SK-N-SH (cell line): Measurements from ENCODE around the gene SDF2L1. TPM values are rescaled to one million over a fixed set of nuclear protein-coding genes. Genes with fewer than 3 reads are reported as not detected.
A peak's percentile ranks its signal among the peaks of the same experiment; 100 is the strongest.

Source experiments
- CTCF ChIA-PET: fragments of 300-600, 350-600 bp; formaldehyde crosslinking; extraction: SDS; loops from one replicate; lab custom pipeline; 2021; lab: Yijun Ruan, JAX
- POLR2A ChIA-PET: fragments of 350-600 bp; sonication (Branson Sonifier 250); formaldehyde crosslinking; extraction: SDS; loops from one replicate; lab custom pipeline; 2020; ENCODE audit warnings: antibody characterized with exemption, inconsistent platforms; lab: Yijun Ruan, JAX
- DNase-seq: peaks from one replicate; pipeline ENCODE4 v3.0.0; 2012
- H2AFZ ChIP-seq: fragments of 200-600 bp; sonication (generic); 2 replicates; pipeline ENCODE4 v1.8.1; 2016; ENCODE audit warnings: antibody characterized with exemption, mild to moderate bottlenecking, low read depth
- H3F3A ChIP-seq: fragments of 200-600 bp; sonication (generic); replicated peaks from 2 replicates; pipeline ENCODE3; 2016; ENCODE audit warnings: antibody characterized with exemption, mild to moderate bottlenecking; ENCODE audit not compliant: insufficient read depth
- H3K27ac ChIP-seq, 2 experiments: fragments of 200-500 bp in 1 of 2; fragments of 200-600 bp in 1 of 2; sonication (Bioruptor generic) in 1 of 2; sonication (generic), shearing (Covaris generic) in 1 of 2; 2 replicates each; pipeline versions ENCODE4 v1.5.1 to v1.6.1; 2014 to 2016; ENCODE audit warnings: low read depth in 2 of 2, inconsistent platforms in 1 of 2, low read length in 1 of 2, mild to moderate bottlenecking in 1 of 2, mixed read lengths in 1 of 2
- H3K27me3 ChIP-seq: fragments of 200-600 bp; sonication (generic), shearing (Covaris generic); 2 replicates; pipeline ENCODE4 v1.6.1; 2016; ENCODE audit warnings: mixed run types; ENCODE audit not compliant: insufficient read depth
- H3K36me3 ChIP-seq, 2 experiments: fragments of 200-500 bp in 1 of 2; fragments of 200-600 bp in 1 of 2; sonication (Bioruptor generic) in 1 of 2; sonication (generic) in 1 of 2; replicated peaks in 1 of 2; 2 replicates each; pipeline versions ENCODE3 to v1.5.1; 2014 to 2016; ENCODE audit warnings: low read length in 1 of 2, mild to moderate bottlenecking in 1 of 2; ENCODE audit not compliant: insufficient read depth in 2 of 2, control insufficient read depth in 1 of 2
- H3K4me1 ChIP-seq, 2 experiments: fragments of 200-500 bp in 1 of 2; fragments of 200-600 bp in 1 of 2; sonication (Bioruptor generic) in 1 of 2; sonication (generic), shearing (Covaris generic) in 1 of 2; 2 replicates each; pipeline versions ENCODE4 v1.5.1 to v1.6.1; 2014 to 2016; ENCODE audit warnings: low read depth in 1 of 2, low read length in 1 of 2, mixed run types in 1 of 2; ENCODE audit not compliant: insufficient read depth in 2 of 2, control insufficient read depth in 1 of 2
- H3K4me2 ChIP-seq: fragments of 200-600 bp; sonication (generic), shearing (Covaris generic); 2 replicates; pipeline ENCODE4 v1.6.1; 2017; ENCODE audit warnings: mixed run types
- H3K4me3 ChIP-seq, 2 experiments: fragments of 200-500 bp in 1 of 2; fragments of 200-600 bp in 1 of 2; sonication (Bioruptor generic) in 1 of 2; sonication (generic), shearing (Covaris generic) in 1 of 2; 2 replicates each; pipeline versions ENCODE4 v1.5.1 to v1.8.1; 2014 to 2016; ENCODE audit warnings: low read depth in 2 of 2, inconsistent platforms in 1 of 2, low read length in 1 of 2, mild to moderate bottlenecking in 1 of 2, mixed read lengths in 1 of 2, moderate library complexity in 1 of 2
- H3K79me2 ChIP-seq: fragments of 200-600 bp; sonication (generic); 2 replicates; pipeline ENCODE4 v1.8.1; 2017; ENCODE audit warnings: mild to moderate bottlenecking; ENCODE audit not compliant: insufficient read depth
- H3K9ac ChIP-seq: fragments of 200-600 bp; sonication (generic); 2 replicates; pipeline ENCODE4 v1.6.1; 2017; ENCODE audit warnings: mixed run types
- H3K9me2 ChIP-seq: fragments of 200-600 bp; sonication (generic); 2 replicates; pipeline ENCODE4 v1.6.1; 2017; ENCODE audit warnings: mixed run types
- H3K9me3 ChIP-seq: fragments of 200-600 bp; sonication (generic); 2 replicates; pipeline ENCODE4 v1.6.1; 2017; ENCODE audit warnings: mixed run types, mild to moderate bottlenecking, moderate library complexity
- H4K20me1 ChIP-seq: fragments of 200-600 bp; sonication (generic); 2 replicates; pipeline ENCODE4 v1.6.1; 2017; ENCODE audit warnings: mild to moderate bottlenecking, mixed run types; ENCODE audit not compliant: insufficient read depth
- ELF1 ChIP-seq: IDR thresholded peaks from 2 replicates; pipeline ENCODE4 v1.4.0; 2012
- EZH2phosphoT487 ChIP-seq: fragments of 200-600 bp; sonication (generic); IDR thresholded peaks from 2 replicates; pipeline ENCODE4 v1.6.1; 2017; ENCODE audit warnings: low read depth, mixed run types, mild to moderate bottlenecking, antibody characterized with exemption, moderate library complexity, borderline replicate concordance
- FOXJ3 ChIP-seq: sonication (generic); formaldehyde crosslinking; IDR thresholded peaks from 2 replicates; pipeline ENCODE4 v1.5.1; 2020; ENCODE audit warnings: mild to moderate bottlenecking, missing genetic modification reagents
- FOXM1 ChIP-seq: IDR thresholded peaks from 2 replicates; pipeline ENCODE4 v1.4.0; 2012; ENCODE audit warnings: low read depth, mild to moderate bottlenecking
- GATA2 ChIP-seq: sonication (generic); formaldehyde crosslinking; IDR thresholded peaks from 2 replicates; pipeline ENCODE4 v1.5.0; 2020; ENCODE audit warnings: mild to moderate bottlenecking, missing genetic modification reagents
- JUND ChIP-seq: IDR thresholded peaks from 2 replicates; pipeline ENCODE4 v1.4.0; 2012
- MXI1 ChIP-seq: IDR thresholded peaks from 2 replicates; pipeline ENCODE4 v1.6.1; 2012; ENCODE audit warnings: mild to moderate bottlenecking, low read depth, low read length, improper control_type of control experiment
- NRF1 ChIP-seq: IDR thresholded peaks from 2 replicates; pipeline ENCODE4 v1.6.1; 2012; ENCODE audit warnings: low read depth, mild to moderate bottlenecking, low read length
- POLR2AphosphoS5 ChIP-seq: IDR thresholded peaks from 2 replicates; pipeline ENCODE4 v1.6.1; 2012; ENCODE audit warnings: low read depth, low read length
- RCOR1 ChIP-seq: fragments of 150-350 bp; IDR thresholded peaks from 2 replicates; pipeline ENCODE4 v1.6.1; 2017; ENCODE audit warnings: antibody characterized with exemption, low read length
- RFX5 ChIP-seq: IDR thresholded peaks from 2 replicates; pipeline ENCODE4 v1.6.1; 2012; ENCODE audit warnings: mild to moderate bottlenecking, improper control_type of control experiment, low read length
- SIN3A ChIP-seq: IDR thresholded peaks from 2 replicates; pipeline ENCODE4 v1.6.1; 2012; ENCODE audit warnings: low read depth, mild to moderate bottlenecking, low read length, moderate library complexity, borderline replicate concordance
- TAF1 ChIP-seq: IDR thresholded peaks from 2 replicates; pipeline ENCODE4 v1.6.1; 2012; ENCODE audit warnings: low read depth, mild to moderate bottlenecking, low read length, moderate library complexity, borderline replicate concordance
- TCF12 ChIP-seq: IDR thresholded peaks from 2 replicates; pipeline ENCODE4 v1.4.0; 2012
- TEAD4 ChIP-seq: IDR thresholded peaks from 2 replicates; pipeline ENCODE4 v1.4.0; 2012; ENCODE audit warnings: mild to moderate bottlenecking, borderline replicate concordance; ENCODE audit not compliant: insufficient read depth
- USF1 ChIP-seq: IDR thresholded peaks from 2 replicates; pipeline ENCODE4 v1.4.0; 2012; ENCODE audit warnings: low read depth, borderline replicate concordance
- ZBTB33 ChIP-seq: IDR thresholded peaks from 2 replicates; pipeline ENCODE4 v1.4.0; 2012; ENCODE audit warnings: low read depth, borderline replicate concordance
- WGBS: methylation state at CpG from one replicate; pipeline ENCODE4 v1.1.6; 2017; ENCODE audit warnings: low lambda C conversion rate; 5-methylcytosine and 5-hydroxymethylcytosine counted together
- polyA plus RNA-seq, 3 experiments: library from polyadenylated mRNA; depleted of rRNA; stranded (reverse); fragments of >200 nt; gene quantifications; 2 replicates each; pipeline ENCODE4 v1.2.3, GENCODE V29; 2012
- TF ChIP-seq, protein P1 (sequence below): IDR thresholded peaks from 2 replicates; pipeline ENCODE4; 2012
- TF ChIP-seq, protein P2 (sequence below): IDR thresholded peaks from 2 replicates; pipeline ENCODE4 v1.4.0; 2012; ENCODE audit warnings: low read depth
- TF ChIP-seq, protein P3 (sequence below): IDR thresholded peaks from 2 replicates; pipeline ENCODE4 v1.6.1; 2012; ENCODE audit warnings: mild to moderate bottlenecking, low read depth, low read length, moderate library complexity

Gene SDF2L1
- polyA plus RNA-seq, 1 of the 3 experiments (the other 2 are of a cell fraction) = 60.9 TPM

DNA sequence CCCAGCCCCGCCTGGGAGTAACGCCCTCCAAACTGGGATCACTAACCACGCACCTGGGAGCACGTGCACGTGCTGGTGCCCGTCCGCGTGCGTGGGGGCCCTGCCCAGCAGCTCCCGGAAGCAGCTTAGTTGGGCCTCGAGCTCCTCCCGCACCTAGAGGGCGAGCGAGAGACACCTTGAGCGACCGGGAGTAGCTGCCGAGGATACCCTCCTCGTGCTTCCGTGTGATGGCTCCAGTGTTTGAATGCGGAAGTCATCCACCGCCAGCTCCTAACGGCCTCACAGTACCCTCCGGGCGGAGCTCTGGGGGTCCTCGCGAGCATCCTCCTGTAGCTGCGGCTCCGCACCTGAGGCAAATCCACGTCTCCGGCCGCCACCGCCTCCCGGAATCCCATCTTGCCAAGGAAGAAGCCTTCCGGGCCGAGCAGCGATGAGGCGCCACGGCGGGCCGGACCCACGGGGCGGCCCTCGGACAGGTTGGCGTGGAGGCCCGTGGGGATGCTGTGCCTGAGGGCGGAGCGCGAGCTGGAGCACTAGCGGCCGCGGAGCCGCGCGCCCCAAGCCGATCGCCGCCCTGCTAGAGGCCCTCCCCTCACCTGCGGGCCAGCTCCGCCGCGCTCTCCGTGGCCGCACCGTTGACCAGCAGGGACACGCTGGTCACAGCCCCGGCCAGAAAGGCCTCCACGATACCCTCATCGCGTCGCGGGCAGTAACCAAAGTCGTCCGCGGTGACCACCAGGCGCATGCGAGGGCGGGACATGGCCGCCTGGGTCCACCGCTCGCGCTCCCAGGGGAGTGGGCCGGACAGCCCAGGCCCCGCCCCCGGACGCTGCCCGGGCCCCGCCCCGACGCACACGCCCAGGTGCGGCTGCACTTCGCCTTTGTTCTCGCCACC lies 12.6 kb upstream of the SDF2L1 start, which contains the start of gene YDJC (continued):
- TF ChIP-seq USF1 (no peak), FOXJ3 (CRISPR knock-in tag) (no peak), TCF12 (no peak; the same call in 1 of the 2 replicates), RFX5 (no peak), FOXM1 (no peak), GATA2 (CRISPR knock-in tag) (no peak), MXI1 (peak; percentile 99), RCOR1 (no peak), EZH2phosphoT487 (no peak), SIN3A (peak; percentile 83; the same call in 1 of the 2 replicates), JUND (no peak)
- TF ChIP-seq, protein P1, sequence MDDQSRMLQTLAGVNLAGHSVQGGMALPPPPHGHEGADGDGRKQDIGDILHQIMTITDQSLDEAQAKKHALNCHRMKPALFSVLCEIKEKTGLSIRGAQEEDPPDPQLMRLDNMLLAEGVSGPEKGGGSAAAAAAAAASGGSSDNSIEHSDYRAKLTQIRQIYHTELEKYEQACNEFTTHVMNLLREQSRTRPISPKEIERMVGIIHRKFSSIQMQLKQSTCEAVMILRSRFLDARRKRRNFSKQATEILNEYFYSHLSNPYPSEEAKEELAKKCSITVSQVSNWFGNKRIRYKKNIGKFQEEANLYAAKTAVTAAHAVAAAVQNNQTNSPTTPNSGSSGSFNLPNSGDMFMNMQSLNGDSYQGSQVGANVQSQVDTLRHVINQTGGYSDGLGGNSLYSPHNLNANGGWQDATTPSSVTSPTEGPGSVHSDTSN = no peak

- Histone ChIP-seq H3K9me3 (no peaks in the 10 kb centered on the region), H3F3A (peaks cover 11% of the 10 kb centered on the region), H3K9ac (no peak overlapping the region), H3K4me1 (peaks cover 6 to 19% of the 10 kb centered on the region in 2 experiments; a peak in 1 of 4 replicates), H3K36me3 (peaks cover 5 to 14% of the 10 kb centered on the region in 2 experiments), H3K79me2 (peaks cover 35% of the 10 kb centered on the region; the same call in 1 of the 2 replicates), H3K27ac (no peak overlapping the region), H3K27me3 (no peaks in the 10 kb centered on the region), H2AFZ (no peak overlapping the region), H3K4me3 (no peak overlapping the region), H3K9me2 (no peaks in the 10 kb centered on the region), H4K20me1 (peaks cover 25% of the 10 kb centered on the region), H3K4me2 (no peak overlapping the region)
- CTCF ChIA-PET = interaction anchor here (0.6 to 11.2 kb wide), 7 partner anchors 9 to 62 kb away, joined by 3 to 145 read pairs (median 7); partner anchors contain the start of gene SDF2L1
- POLR2A ChIA-PET = interaction anchor here (1.7 kb wide), 1 partner anchor 16 kb away, joined by 7 read pairs; no protein-coding TSS in a partner anchor
- TF ChIP-seq ZBTB33 = no peak
- no peak for TF ChIP-seq POLR2AphosphoS5
- TF ChIP-seq TAF1 = no peak
- TF ChIP-seq, protein P2, sequence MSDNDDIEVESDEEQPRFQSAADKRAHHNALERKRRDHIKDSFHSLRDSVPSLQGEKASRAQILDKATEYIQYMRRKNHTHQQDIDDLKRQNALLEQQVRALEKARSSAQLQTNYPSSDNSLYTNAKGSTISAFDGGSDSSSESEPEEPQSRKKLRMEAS = no peak
- TF ChIP-seq, protein P3, sequence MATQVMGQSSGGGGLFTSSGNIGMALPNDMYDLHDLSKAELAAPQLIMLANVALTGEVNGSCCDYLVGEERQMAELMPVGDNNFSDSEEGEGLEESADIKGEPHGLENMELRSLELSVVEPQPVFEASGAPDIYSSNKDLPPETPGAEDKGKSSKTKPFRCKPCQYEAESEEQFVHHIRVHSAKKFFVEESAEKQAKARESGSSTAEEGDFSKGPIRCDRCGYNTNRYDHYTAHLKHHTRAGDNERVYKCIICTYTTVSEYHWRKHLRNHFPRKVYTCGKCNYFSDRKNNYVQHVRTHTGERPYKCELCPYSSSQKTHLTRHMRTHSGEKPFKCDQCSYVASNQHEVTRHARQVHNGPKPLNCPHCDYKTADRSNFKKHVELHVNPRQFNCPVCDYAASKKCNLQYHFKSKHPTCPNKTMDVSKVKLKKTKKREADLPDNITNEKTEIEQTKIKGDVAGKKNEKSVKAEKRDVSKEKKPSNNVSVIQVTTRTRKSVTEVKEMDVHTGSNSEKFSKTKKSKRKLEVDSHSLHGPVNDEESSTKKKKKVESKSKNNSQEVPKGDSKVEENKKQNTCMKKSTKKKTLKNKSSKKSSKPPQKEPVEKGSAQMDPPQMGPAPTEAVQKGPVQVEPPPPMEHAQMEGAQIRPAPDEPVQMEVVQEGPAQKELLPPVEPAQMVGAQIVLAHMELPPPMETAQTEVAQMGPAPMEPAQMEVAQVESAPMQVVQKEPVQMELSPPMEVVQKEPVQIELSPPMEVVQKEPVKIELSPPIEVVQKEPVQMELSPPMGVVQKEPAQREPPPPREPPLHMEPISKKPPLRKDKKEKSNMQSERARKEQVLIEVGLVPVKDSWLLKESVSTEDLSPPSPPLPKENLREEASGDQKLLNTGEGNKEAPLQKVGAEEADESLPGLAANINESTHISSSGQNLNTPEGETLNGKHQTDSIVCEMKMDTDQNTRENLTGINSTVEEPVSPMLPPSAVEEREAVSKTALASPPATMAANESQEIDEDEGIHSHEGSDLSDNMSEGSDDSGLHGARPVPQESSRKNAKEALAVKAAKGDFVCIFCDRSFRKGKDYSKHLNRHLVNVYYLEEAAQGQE = no peak
- no peak for TF ChIP-seq RFX5
- no peak for TF ChIP-seq ELF1
- TF ChIP-seq NRF1 = no peak
- TF ChIP-seq FOXM1 = no peak
- TF ChIP-seq TEAD4 = no peak
- WGBS = 87% methylated on average over 4 of the region's 4 CpGs
- DNase-seq = no peak
Observed at GRCh38 chr22:21631025-21631424, 11.1 kb upstream of the SDF2L1 start.
